Chondrocyte (in vitro differentiated cells): ENCODE measurements around the gene WDR1. TPM values are rescaled to one million over a fixed set of nuclear protein-coding genes. Genes with fewer than 3 reads are reported as not detected.

Source experiments
- DNase-seq: peaks from one replicate; pipeline ENCODE4 v3.0.0; 2021; ENCODE audit warnings: mixed read lengths, low spot score
- H3K27ac Mint-ChIP-seq: one replicate; pipeline ENCODE4 v1.8.0; 2021; ENCODE audit warnings: mild to moderate bottlenecking, moderate library complexity, mixed read lengths; ENCODE audit not compliant: unreplicated experiment
- H3K27me3 Mint-ChIP-seq: 2 replicates; pipeline ENCODE4 v1.8.0; 2021; ENCODE audit warnings: low read depth, mixed read lengths
- H3K36me3 Mint-ChIP-seq: 2 replicates; pipeline ENCODE4 v1.8.0; 2021; ENCODE audit warnings: low read depth, mixed read lengths
- H3K4me1 Mint-ChIP-seq: 2 replicates; pipeline ENCODE4 v1.8.0; 2021; ENCODE audit warnings: low read depth, mild to moderate bottlenecking, mixed read lengths
- H3K4me3 Mint-ChIP-seq: one replicate; pipeline ENCODE4 v1.8.0; 2021; ENCODE audit warnings: mild to moderate bottlenecking, moderate library complexity, mixed read lengths; ENCODE audit not compliant: unreplicated experiment
- H3K9me3 Mint-ChIP-seq: 2 replicates; pipeline ENCODE4 v1.8.0; 2021; ENCODE audit warnings: low read depth, mixed read lengths
- CTCF ChIP-seq: fragments of 200-600 bp; sonication (generic); IDR thresholded peaks from 2 replicates; pipeline ENCODE4 v1.5.0; 2021; ENCODE audit warnings: antibody characterized with exemption, mild to moderate bottlenecking, moderate library complexity
- microRNA-seq: library from miRNA; unstranded; fragments of <30 nt; microRNA quantifications from one replicate; pipeline ENCODE4 v1.2.0, GENCODE V29; 2020; ENCODE audit warnings: borderline number of aligned reads
- total RNA-seq: library from RNA; stranded (reverse); gene quantifications from 3 replicates; pipeline ENCODE4 v1.2.1, GENCODE V29; 2021

WDR1 gene
- total RNA-seq, 1 donor from 2014 or later: 483 TPM

GRCh38 chr4:10029403-10029802 is 87.2 kb downstream of the WDR1 start:
- H3K9me3 Mint-ChIP-seq: no peaks in the 10 kb centered on the region
- no peak for DNase-seq

GRCh38 chr4:10028910-10029309 is 87.7 kb downstream of the WDR1 start:
- TF ChIP-seq CTCF: no peak
- no peak overlapping the region for H3K4me3 Mint-ChIP-seq
- H3K36me3 Mint-ChIP-seq: no peaks in the 10 kb centered on the region
- no peaks in the 10 kb centered on the region for H3K9me3 Mint-ChIP-seq
- DNase-seq: no peak
- H3K27me3 Mint-ChIP-seq: peaks cover 2% of the 10 kb centered on the region
- no peak overlapping the region for H3K27ac Mint-ChIP-seq
- peaks cover 32% of the 10 kb centered on the region for H3K4me1 Mint-ChIP-seq

More at GRCh38 chr4:10029403-10029802, 87.2 kb downstream of the WDR1 start:
- Mint-ChIP-seq H3K27me3 (peaks cover 2% of the 10 kb centered on the region), H3K36me3 (no peaks in the 10 kb centered on the region), H3K4me3 (no peak overlapping the region), H3K27ac (no peak overlapping the region), H3K4me1 (peaks cover 32% of the 10 kb centered on the region)
- TF ChIP-seq CTCF: no peak

- TF ChIP-seq CTCF: no peak
- Mint-ChIP-seq H3K9me3 (no peaks in the 10 kb centered on the region), H3K27ac (no peak overlapping the region), H3K27me3 (peaks cover 2% of the 10 kb centered on the region), H3K4me1 (peaks cover 12% of the 10 kb centered on the region), H3K4me3 (no peak overlapping the region), H3K36me3 (no peaks in the 10 kb centered on the region)
- DNase-seq: no peak
These were observed 90.1 kb downstream of the WDR1 start for GRCh38 chr4:10026485-10026884.

GRCh38 chr4:10025230-10025806 is 91.3 kb downstream of the WDR1 start:
- no peak for TF ChIP-seq CTCF
- Mint-ChIP-seq H3K4me1 (peaks cover 8% of the 10 kb centered on the region), H3K36me3 (no peaks in the 10 kb centered on the region), H3K27ac (no peak overlapping the region), H3K9me3 (no peaks in the 10 kb centered on the region), H3K4me3 (no peak overlapping the region), H3K27me3 (peaks cover 2% of the 10 kb centered on the region)
- no peak for DNase-seq

Small RNAs within 50 kb of the gene (microRNA-seq; reads per million reads assigned to microRNA genes)
- 2.8 reads per million for gene MIR3138

Other genes starting within 250 kb of the WDR1 start
- 0.72 to 0.95 TPM in 2 of 3 replicates, not detected in the other for gene SLC2A9, start 95.3 kb downstream of the WDR1 start, total RNA-seq